Sigmoid colon (tissue), 7 donors: ENCODE data around the gene FZD10. TPM values are rescaled to one million over a fixed set of nuclear protein-coding genes. Genes with fewer than 3 reads are reported as not detected.

Source experiments
- DNase-seq: peaks from one replicate; pipeline ENCODE4 v3.0.0-alpha.2; 2019
- H3K27ac ChIP-seq, 4 donors: fragments of 200-600 bp; sonication (generic); one replicate each; pipeline ENCODE4 v1.5.1; 2016 to 2019; ENCODE audit warnings: mild to moderate bottlenecking in 1 of 4
- H3K27me3 ChIP-seq, 3 donors: fragments of 200-600 bp; sonication (generic); one replicate each; pipeline ENCODE4 v1.5.1; 2019; ENCODE audit warnings: mild to moderate bottlenecking in 1 of 3
- H3K36me3 ChIP-seq, 4 donors: fragments of 200-600 bp; sonication (generic); one replicate each; pipeline ENCODE4 v1.5.1; 2016 to 2019
- H3K4me1 ChIP-seq, 4 donors: fragments of 200-600 bp; sonication (generic); one replicate each; pipeline ENCODE4 v1.5.1; 2017 to 2019
- H3K4me3 ChIP-seq, 4 donors: fragments of 200-600 bp; sonication (generic); one replicate each; pipeline ENCODE4 v1.5.1; 2017 to 2019; ENCODE audit warnings: mild to moderate bottlenecking in 2 of 4, moderate library complexity in 1 of 4
- H3K9me3 ChIP-seq, 4 donors: fragments of 200-600 bp in 3 of 4; sonication (generic) in 3 of 4; one replicate each; pipeline versions ENCODE4 v1.5.1 to v1.6.1; 2013 to 2019
- CTCF ChIP-seq, 4 experiments: fragments of 450-650 bp in 3 of 4; fragments of 200-600 bp in 1 of 4; IDR thresholded peaks; one replicate each; pipeline ENCODE4 v1.5.1; 2016 to 2019; ENCODE audit warnings: antibody characterized with exemption in 4 of 4, mild to moderate bottlenecking in 3 of 4, moderate library complexity in 2 of 4
- EP300 ChIP-seq, 4 donors: sonication (generic); formaldehyde crosslinking; IDR thresholded peaks; one replicate each; pipeline ENCODE4 v1.6.1; 2017; ENCODE audit warnings: antibody characterized with exemption in 4 of 4
- POLR2A ChIP-seq, 2 donors: fragments of 450-650 bp; IDR thresholded peaks; one replicate each; pipeline ENCODE4 v1.6.1; 2016; ENCODE audit warnings: antibody characterized with exemption in 2 of 2, mild to moderate bottlenecking in 2 of 2, moderate library complexity in 2 of 2
- POLR2AphosphoS5 ChIP-seq, 4 donors: sonication (generic); formaldehyde crosslinking; IDR thresholded peaks; one replicate each; pipeline ENCODE4 v1.6.1; 2017; ENCODE audit warnings: antibody characterized with exemption in 4 of 4
- WGBS, 2 donors: extraction: QIAGEN DNeasy Blood & Tissue Kit; methylation state at CpG; one replicate each; pipeline ENCODE4 v1.1.7; 2013; 5-methylcytosine and 5-hydroxymethylcytosine counted together
- intact Hi-C: fragments of 100-400 bp; cut with DNase I; formaldehyde crosslinking; loops from one replicate; pipeline ENCODE4 v1.15.1; 2023
- polyA plus RNA-seq, 3 donors: library from polyadenylated mRNA; stranded (reverse); fragments of 200-250 nt; gene quantifications; one replicate each; pipeline ENCODE4 v1.2.3, GENCODE V29; 2013
- total RNA-seq, 4 donors: library from RNA; depleted of rRNA; stranded (reverse); fragments of >200 nt; gene quantifications; one replicate each; pipeline ENCODE4 v1.1.0, GENCODE V29; 2016
- donor health status: healthy with polysubstance abuse.
- donor health status: Bipolar disorder and iron deficiency.
- donor health status: healthy.

The FZD10 gene
- total and polyA plus RNA-seq, 7 donors, result 0.13 to 1.7 (median 0.66) TPM; not detected in 1

GRCh38 chr12:130144256-130144655 lies 18.0 kb upstream of the FZD10 start:
- no peak for DNase-seq

GRCh38 chr12:130145731-130146130 lies 16.5 kb upstream of the FZD10 start:
- Histone ChIP-seq H3K9me3 (no peaks in the 10 kb centered on the region), H3K4me3 (no peak overlapping the region), H3K36me3 (no peaks in the 10 kb centered on the region), H3K4me1 (no peaks in the 10 kb centered on the region), H3K27me3 (peaks cover 0 to 32% (median 3%) of the 10 kb centered on the region in 3 donors), H3K27ac (no peak overlapping the region)
- 62 to 76% methylated on average over 13 of the region's 13 CpGs for WGBS, 2 donors
- no peak for DNase-seq
- intact Hi-C loops, result no loop called here
- no peak for TF ChIP-seq CTCF (IDR thresholded peaks at IDR 0.05)
- no peak for TF ChIP-seq EP300 (IDR thresholded peaks at IDR 0.05)
- TF ChIP-seq POLR2A (IDR thresholded peaks at IDR 0.05), result no peak
- no peak for TF ChIP-seq POLR2AphosphoS5 (IDR thresholded peaks at IDR 0.05)

More at GRCh38 chr12:130144256-130144655, 18.0 kb upstream of the FZD10 start:
- H3K9me3 ChIP-seq, result no peaks in the 10 kb centered on the region
- no peak overlapping the region for H3K27ac ChIP-seq
- TF ChIP-seq POLR2AphosphoS5 (IDR thresholded peaks at IDR 0.05), result no peak
- TF ChIP-seq EP300 (IDR thresholded peaks at IDR 0.05), result no peak
- TF ChIP-seq POLR2A (IDR thresholded peaks at IDR 0.05), result no peak
- no peak for TF ChIP-seq CTCF (IDR thresholded peaks at IDR 0.05)
- no peaks in the 10 kb centered on the region for H3K36me3 ChIP-seq
- peaks cover 0 to 29% (median 3%) of the 10 kb centered on the region in 3 donors for H3K27me3 ChIP-seq
- intact Hi-C loops, result no loop called here
- no peaks in the 10 kb centered on the region for H3K4me1 ChIP-seq
- WGBS, 2 donors, result 90 to 91% methylated on average over 10 of the region's 10 CpGs
- H3K4me3 ChIP-seq, result no peak overlapping the region

- Histone ChIP-seq H3K4me1 (no peaks in the 10 kb centered on the region), H3K4me3 (no peak overlapping the region), H3K27ac (no peak overlapping the region), H3K9me3 (no peaks in the 10 kb centered on the region), H3K36me3 (no peaks in the 10 kb centered on the region), H3K27me3 (peaks cover 0 to 32% (median 3%) of the 10 kb centered on the region in 3 donors)
- intact Hi-C loops, result no loop called here
- 53 to 74% methylated on average over 10 of the region's 10 CpGs for WGBS, 2 donors
- no peak for DNase-seq
- TF ChIP-seq POLR2AphosphoS5 (IDR thresholded peaks at IDR 0.05) (no peak), POLR2A (IDR thresholded peaks at IDR 0.05) (no peak), EP300 (IDR thresholded peaks at IDR 0.05) (no peak), CTCF (IDR thresholded peaks at IDR 0.05) (no peak)
Observed at GRCh38 chr12:130146176-130146931, 15.9 kb upstream of the FZD10 start.

- TF ChIP-seq CTCF (IDR thresholded peaks at IDR 0.05) (no peak), EP300 (IDR thresholded peaks at IDR 0.05) (no peak), POLR2A (IDR thresholded peaks at IDR 0.05) (no peak), POLR2AphosphoS5 (IDR thresholded peaks at IDR 0.05) (no peak)
- Histone ChIP-seq H3K9me3 (no peaks in the 10 kb centered on the region), H3K36me3 (no peaks in the 10 kb centered on the region), H3K4me1 (no peaks in the 10 kb centered on the region), H3K4me3 (no peak overlapping the region), H3K27ac (no peak overlapping the region), H3K27me3 (peaks cover 0 to 22% (median 0%) of the 10 kb centered on the region in 3 donors)
- intact Hi-C loops, result no loop called here
- WGBS, 2 donors, result 35 to 63% methylated on average over 8 of the region's 8 CpGs
- DNase-seq, result no peak
Observed at GRCh38 chr12:130147875-130148596, 14.2 kb upstream of the FZD10 start.
